Activated naive CD4-positive, alpha-beta T cell treated with Interleukin-2 at 50 U/mL for 16 hours (primary cell): Measurements from ENCODE around the gene ZNF629.

ENCODE experiments used
- DNase-seq: peaks from one replicate; pipeline ENCODE4 v3.0.0-alpha.2; 2020

Gene ZNF629

GRCh38 chr16:30785126-30786106 lies 1.6 kb downstream of the ZNF629 start:
- DNase-seq: no peak

GRCh38 chr16:30784215-30784614 lies 2.8 kb downstream of the ZNF629 start:
- no peak for DNase-seq

GRCh38 chr16:30783280-30784109 lies 3.5 kb downstream of the ZNF629 start:
- DNase-seq: no peak

- DNase-seq: no peak
These were observed 4.3 kb downstream of the ZNF629 start for GRCh38 chr16:30782486-30783279.

- no peak for DNase-seq
These were observed 6.5 kb downstream of the ZNF629 start for GRCh38 chr16:30780549-30780948.

GRCh38 chr16:30780021-30780420 lies 7.0 kb downstream of the ZNF629 start:
- no peak for DNase-seq

GRCh38 chr16:30779596-30779995 lies 7.4 kb downstream of the ZNF629 start:
- DNase-seq: no peak

GRCh38 chr16:30778549-30779244 lies 8.3 kb downstream of the ZNF629 start:
- no peak for DNase-seq

- DNase-seq: no peak
These were observed 9.3 kb downstream of the ZNF629 start for GRCh38 chr16:30777591-30778297.

- DNase-seq: peak; percentile 65
These were observed 11.4 kb downstream of the ZNF629 start for GRCh38 chr16:30775392-30776188.

GRCh38 chr16:30775131-30775391 lies 11.9 kb downstream of the ZNF629 start:
- DNase-seq: no peak

- DNase-seq: no peak
These were observed 12.5 kb downstream of the ZNF629 start for GRCh38 chr16:30774367-30775130.

- no peak for DNase-seq
These were observed 13.2 kb downstream of the ZNF629 start for GRCh38 chr16:30773826-30774225.

GRCh38 chr16:30771726-30772125 lies 15.3 kb downstream of the ZNF629 start:
- no peak for DNase-seq

GRCh38 chr16:30769379-30770089 lies 17.5 kb downstream of the ZNF629 start:
- DNase-seq: no peak

- no peak for DNase-seq
These were observed 18.3 kb downstream of the ZNF629 start for GRCh38 chr16:30768583-30769181.

- no peak for DNase-seq
These were observed 19.1 kb downstream of the ZNF629 start for GRCh38 chr16:30767767-30768465.

GRCh38 chr16:30766933-30767284 lies 20.1 kb downstream of the ZNF629 start:
- no peak for DNase-seq
